Endothelial cell of umbilical vein (primary cell): ENCODE results near the gene ASCL5. TPM values are rescaled to one million over a fixed set of nuclear protein-coding genes. Genes with fewer than 3 reads are reported as not detected.

ENCODE experiments used
- BruUV-seq: library from RNA; stranded (reverse); fragments of 400-500 nt; replicated peaks from 2 replicates; lab custom pipeline; 2021; lab: Mats Ljungman, UMichigan
- CTCF ChIA-PET: fragments of 300-600, 350-600 bp; sonication (Branson Sonifier 250); formaldehyde crosslinking; loops from one replicate; lab custom pipeline; 2021; ENCODE audit warnings: antibody characterized with exemption, inconsistent platforms; lab: Charles Lee
- POLR2A ChIA-PET: fragments of 300-600, 350-600 bp; sonication (Branson Sonifier 250); formaldehyde crosslinking; loops from one replicate; lab custom pipeline; 2021; ENCODE audit warnings: antibody characterized with exemption, inconsistent platforms; lab: Charles Lee
- DNase-seq: peaks from one replicate; pipeline ENCODE4 v3.0.0-alpha.2; 2011; ENCODE audit warnings: low read depth, low spot score
- FAIRE-seq: peaks from 2 replicates; lab custom pipeline; 2011; peaks lifted over from hg19 to GRCh38; lab: Jason Lieb, UNC
- H2AFZ ChIP-seq: 2 replicates; pipeline ENCODE4 v1.6.0; 2012; ENCODE audit warnings: low read depth, low read length, control low read depth, inconsistent platforms
- H3K27ac ChIP-seq: 2 replicates; pipeline ENCODE4 v1.5.1; 2011; ENCODE audit warnings: low read depth, mild to moderate bottlenecking, control low read depth, low read length, moderate library complexity; ENCODE audit not compliant: insufficient read depth
- H3K27me3 ChIP-seq, 2 experiments: 2 replicates each; pipeline versions ENCODE4 v1.6.0 to v1.6.1; 2011; ENCODE audit warnings: low read length in 2 of 2, mixed read lengths in 1 of 2; ENCODE audit not compliant: control insufficient read depth in 2 of 2, insufficient read depth in 2 of 2
- H3K36me3 ChIP-seq, 2 experiments: 2 replicates in 1 of 2; 3 replicates in 1 of 2; pipeline ENCODE4 v1.5.1; 2011; ENCODE audit warnings: low read length in 2 of 2, mild to moderate bottlenecking in 1 of 2, moderate library complexity in 1 of 2; ENCODE audit not compliant: control insufficient read depth in 2 of 2, insufficient read depth in 2 of 2; ENCODE audit errors: extremely low read depth in 1 of 2
- H3K4me1 ChIP-seq: 3 replicates; pipeline ENCODE4 v1.5.1; 2011; ENCODE audit warnings: mild to moderate bottlenecking, low read length; ENCODE audit not compliant: control insufficient read depth, insufficient read depth; ENCODE audit errors: extremely low read depth
- H3K4me2 ChIP-seq: 2 replicates; pipeline ENCODE4 v1.6.1; 2011; ENCODE audit warnings: low read length, control low read depth, mixed read lengths; ENCODE audit not compliant: insufficient read depth
- H3K4me3 ChIP-seq, 3 experiments: fragments of 200-600 bp in 1 of 3; sonication (generic), shearing (Covaris generic) in 1 of 3; replicated peaks in 1 of 3; 2 replicates each; pipeline ENCODE4 v1.5.1; 2011 to 2016; ENCODE audit warnings: control low read depth in 3 of 3, low read length in 3 of 3, mild to moderate bottlenecking in 2 of 3, inconsistent platforms in 1 of 3, low read depth in 1 of 3, moderate library complexity in 1 of 3; ENCODE audit not compliant: insufficient read depth in 1 of 3
- H3K79me2 ChIP-seq: 2 replicates; pipeline ENCODE4 v1.6.0; 2012; ENCODE audit warnings: low read length, inconsistent platforms; ENCODE audit not compliant: control insufficient read depth, insufficient read depth
- H3K9ac ChIP-seq: replicated peaks from 2 replicates; pipeline ENCODE3; 2011; ENCODE audit warnings: low read length, control low read depth; ENCODE audit not compliant: insufficient read depth; ENCODE audit errors: extremely low read depth
- H3K9me1 ChIP-seq: replicated peaks from 3 replicates; pipeline ENCODE4 v1.6.0; 2011; ENCODE audit warnings: mild to moderate bottlenecking, low read length; ENCODE audit not compliant: control insufficient read depth, insufficient read depth; ENCODE audit errors: extremely low read depth
- H3K9me3 ChIP-seq: replicated peaks from 2 replicates; pipeline ENCODE4 v1.5.1; 2012; ENCODE audit warnings: low read length, inconsistent platforms; ENCODE audit not compliant: control insufficient read depth, insufficient read depth
- H4K20me1 ChIP-seq: replicated peaks from 2 replicates; pipeline ENCODE3; 2011; ENCODE audit warnings: mild to moderate bottlenecking, low read length; ENCODE audit not compliant: control insufficient read depth, insufficient read depth; ENCODE audit errors: extremely low read depth
- EZH2 ChIP-seq: IDR thresholded peaks from 2 replicates; pipeline ENCODE4 v1.6.1; 2012; ENCODE audit warnings: borderline replicate concordance, low read depth, mild to moderate bottlenecking, moderate library complexity, low read length, inconsistent platforms; ENCODE audit not compliant: severe bottlenecking
- FOS ChIP-seq: IDR thresholded peaks from 2 replicates; pipeline ENCODE4 v1.6.1; 2011; ENCODE audit warnings: mild to moderate bottlenecking, low read length, moderate library complexity, borderline replicate concordance; ENCODE audit not compliant: insufficient read depth
- GATA2 ChIP-seq: IDR thresholded peaks from 2 replicates; pipeline ENCODE4 v1.7.0; 2011; ENCODE audit warnings: low read depth, mild to moderate bottlenecking, moderate library complexity, mixed read lengths, low read length; ENCODE audit not compliant: insufficient read length, insufficient read depth
- JUN ChIP-seq: IDR thresholded peaks from 2 replicates; pipeline ENCODE4 v1.6.1; 2011; ENCODE audit warnings: borderline replicate concordance, low read depth; ENCODE audit not compliant: insufficient read length, insufficient read depth
- MYC ChIP-seq: IDR thresholded peaks from one replicate; pipeline ENCODE4 v1.6.1; 2011; ENCODE audit warnings: mild to moderate bottlenecking, low read depth, low read length
- POLR2A ChIP-seq: IDR thresholded peaks from 2 replicates; pipeline ENCODE4 v1.6.1; 2012; ENCODE audit warnings: low read depth, mild to moderate bottlenecking, control low read depth, low read length
- POLR2AphosphoS5 ChIP-seq: IDR thresholded peaks from 2 replicates; pipeline ENCODE4 v1.6.1; 2012; ENCODE audit warnings: low read depth, mild to moderate bottlenecking, control low read depth, low read length, moderate library complexity; ENCODE audit not compliant: insufficient read depth
- dilution Hi-C: fragments of 300-500 bp; cut with MboI; formaldehyde crosslinking; loops from one replicate; pipeline ENCODE4 v1.15.0; 2019; ENCODE audit warnings: low sequenced_read_pairs; ENCODE audit not compliant: extremely low pct_ligation_motif_present
- intact Hi-C: fragments of 100-400 bp; cut with micrococcal nuclease; formaldehyde crosslinking; loops from one replicate; pipeline ENCODE4 v1.10.0; 2022
- polyA plus RNA-seq, 4 experiments: library from polyadenylated mRNA; depleted of rRNA in 3 of 4; stranded (reverse) in 3 of 4; unstranded in 1 of 4; fragments of >200 nt; gene quantifications; 2 replicates each; pipeline versions ENCODE4 v1.2.1 to v1.2.3, GENCODE V29; 2011 to 2012; ENCODE audit warnings: missing spikeins in 1 of 4
- total RNA-seq: library from RNA; stranded (reverse); gene quantifications from 2 replicates; pipeline ENCODE4 v1.2.3, GENCODE V29; 2021
- TF ChIP-seq, protein P1 (sequence below): IDR thresholded peaks from 2 replicates; pipeline ENCODE4 v1.6.1; 2011; ENCODE audit not compliant: insufficient read depth, insufficient read length
- TF ChIP-seq, protein P2 (sequence below), 2 donors: IDR thresholded peaks; 1 replicate in 1 of 2; 2 replicates in 1 of 2; pipeline ENCODE4 v1.5.1; 2011; ENCODE audit warnings: low read length in 2 of 2, mild to moderate bottlenecking in 2 of 2, moderate library complexity in 2 of 2, control low read depth in 1 of 2, inconsistent platforms in 1 of 2, low read depth in 1 of 2; ENCODE audit not compliant: insufficient read depth in 1 of 2; ENCODE audit errors: extremely low read depth in 1 of 2

The ASCL5 gene
- total and polyA plus RNA-seq, 2 donors (not counting 3 experiments of a cell fraction or from before 2014, with no cell fraction given) = not detected

DNA sequence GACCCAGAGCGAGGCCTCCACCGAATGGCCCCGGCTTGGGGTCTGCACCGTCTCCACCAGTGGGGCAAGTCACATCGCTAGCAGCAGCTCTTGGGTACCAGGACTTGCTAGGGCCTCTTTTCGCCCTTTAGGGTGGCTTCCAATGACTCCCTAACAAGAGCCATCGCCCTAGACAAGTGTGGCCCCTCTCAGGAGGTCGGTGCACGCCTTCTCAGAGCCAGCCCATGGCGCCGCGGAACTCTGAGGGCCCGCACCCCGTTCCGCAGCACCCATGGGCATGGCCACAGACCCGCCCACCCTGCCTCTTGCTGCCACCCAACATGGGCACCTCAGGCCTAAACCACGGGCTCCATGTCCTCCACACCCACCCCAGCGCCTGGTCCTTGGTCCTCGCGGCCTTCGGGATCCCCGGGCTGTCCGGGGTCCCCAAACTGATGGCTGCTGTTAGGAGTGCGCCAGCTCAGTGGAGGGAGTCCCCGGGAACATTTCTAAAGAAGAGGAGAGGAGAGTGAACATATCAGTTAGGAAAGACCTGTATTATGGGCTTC lies 11.5 kb downstream of the ASCL5 start:
- H2AFZ ChIP-seq = no peak overlapping the region
- DNase-seq = no peak
- H3K9me1 ChIP-seq = no peaks in the 10 kb centered on the region
- H3K4me2 ChIP-seq = no peak overlapping the region
- H3K36me3 ChIP-seq = no peaks in the 10 kb centered on the region
- H3K9ac ChIP-seq = no peak overlapping the region
- intact Hi-C loops = loop anchor here (10.0 kb wide), 1 partner anchor 561 kb away; no protein-coding TSS in a partner anchor
- H3K4me3 ChIP-seq = no peak overlapping the region
- no peaks in the 10 kb centered on the region for H3K9me3 ChIP-seq
- TF ChIP-seq POLR2AphosphoS5 = no peak
- TF ChIP-seq POLR2A = no peak
- no peak for TF ChIP-seq JUN
- no peak for TF ChIP-seq FOS
- TF ChIP-seq MYC = no peak
- TF ChIP-seq, protein P1, sequence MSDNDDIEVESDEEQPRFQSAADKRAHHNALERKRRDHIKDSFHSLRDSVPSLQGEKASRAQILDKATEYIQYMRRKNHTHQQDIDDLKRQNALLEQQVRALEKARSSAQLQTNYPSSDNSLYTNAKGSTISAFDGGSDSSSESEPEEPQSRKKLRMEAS = no peak
- TF ChIP-seq EZH2 = no peak
- TF ChIP-seq GATA2 = no peak
- TF ChIP-seq, protein P2, sequence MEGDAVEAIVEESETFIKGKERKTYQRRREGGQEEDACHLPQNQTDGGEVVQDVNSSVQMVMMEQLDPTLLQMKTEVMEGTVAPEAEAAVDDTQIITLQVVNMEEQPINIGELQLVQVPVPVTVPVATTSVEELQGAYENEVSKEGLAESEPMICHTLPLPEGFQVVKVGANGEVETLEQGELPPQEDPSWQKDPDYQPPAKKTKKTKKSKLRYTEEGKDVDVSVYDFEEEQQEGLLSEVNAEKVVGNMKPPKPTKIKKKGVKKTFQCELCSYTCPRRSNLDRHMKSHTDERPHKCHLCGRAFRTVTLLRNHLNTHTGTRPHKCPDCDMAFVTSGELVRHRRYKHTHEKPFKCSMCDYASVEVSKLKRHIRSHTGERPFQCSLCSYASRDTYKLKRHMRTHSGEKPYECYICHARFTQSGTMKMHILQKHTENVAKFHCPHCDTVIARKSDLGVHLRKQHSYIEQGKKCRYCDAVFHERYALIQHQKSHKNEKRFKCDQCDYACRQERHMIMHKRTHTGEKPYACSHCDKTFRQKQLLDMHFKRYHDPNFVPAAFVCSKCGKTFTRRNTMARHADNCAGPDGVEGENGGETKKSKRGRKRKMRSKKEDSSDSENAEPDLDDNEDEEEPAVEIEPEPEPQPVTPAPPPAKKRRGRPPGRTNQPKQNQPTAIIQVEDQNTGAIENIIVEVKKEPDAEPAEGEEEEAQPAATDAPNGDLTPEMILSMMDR (IDR thresholded peaks at IDR 0.05; ENCODE audit: extremely low read depth in 1 of 2, insufficient read depth in 1 of 2, low read depth in 1 of 2, low read length in 2 of 2) = no peak
- no TSS peak for BruUV-seq
- dilution Hi-C loops = no loop called here
- H4K20me1 ChIP-seq = no peaks in the 10 kb centered on the region
- H3K79me2 ChIP-seq = no peaks in the 10 kb centered on the region
- H3K27ac ChIP-seq = no peak overlapping the region
- H3K4me1 ChIP-seq = no peaks in the 10 kb centered on the region
- ChIA-PET CTCF (interaction anchor here (1.1 to 3.7 kb wide), 8 partner anchors 10 to 556 kb away, joined by 3 to 70 read pairs (median 12); no protein-coding TSS in a partner anchor), POLR2A (no interaction called here)
- FAIRE-seq = no peak
- peaks cover 26 to 49% of the 10 kb centered on the region in 2 experiments for H3K27me3 ChIP-seq
